Measurements from ENCODE around the gene TMC3. TPM values are rescaled to one million over a fixed set of nuclear protein-coding genes. Genes with fewer than 3 reads are reported as not detected.

TMC3 gene
- total and polyA plus RNA-seq, 9 of the 15 experiments (the other 6 are each of a cell fraction or from before 2014, with no cell fraction given) = 0.01 to 0.14 TPM; not detected in 7

- H3K9ac ChIP-seq (ENCODE audit: insufficient read depth in 1 of 2, low read depth in 2 of 2, low read length in 2 of 2) = no peak overlapping the region
- BruUV-seq (replicated peaks) = no TSS peak
- CTCF ChIA-PET (ENCODE audit: low intra/inter-chr PET ratio) = no interaction called here
- no peaks in the 10 kb centered on the region for H3K4me1 ChIP-seq (replicated peaks in 1 of 2; ENCODE audit: control insufficient read depth in 2 of 2, insufficient read depth in 2 of 2, low read length in 2 of 2)
- no peak overlapping the region for H2AFZ ChIP-seq (ENCODE audit: low read depth, low read length)
- POLR2A ChIA-PET = no interaction called here
- H3K9me3 ChIP-seq (replicated peaks; ENCODE audit: control insufficient read depth, insufficient read depth, low read depth, low read length) = no peaks in the 10 kb centered on the region
- no peaks in the 10 kb centered on the region for H3K79me2 ChIP-seq (ENCODE audit: control insufficient read depth, insufficient read depth, low read length)
- no peak overlapping the region for H3K27ac ChIP-seq (ENCODE audit: extremely low read depth, low read depth, low read length)
- in situ Hi-C loops (cut with MboI) (no loop called here), intact Hi-C loops (cut with micrococcal nuclease) (no loop called here)
- 28% methylated on average over 4 of the region's 4 CpGs for WGBS (ENCODE audit: insufficient coverage, low coverage, missing lambda C conversion rate)
- peaks cover 8 to 18% of the 10 kb centered on the region in 2 experiments; a peak in 3 of 5 replicates for H3K27me3 ChIP-seq (ENCODE audit: control insufficient read depth in 2 of 2, insufficient read depth in 2 of 2, low read length in 2 of 2)
- no peaks in the 10 kb centered on the region for H3K9me1 ChIP-seq (ENCODE audit: control insufficient read depth, insufficient read depth, low read length)
- no peak overlapping the region for H3K4me3 ChIP-seq
- H3K36me3 ChIP-seq (ENCODE audit: control insufficient read depth, insufficient read depth, low read length) = no peaks in the 10 kb centered on the region
- H4K20me1 ChIP-seq (replicated peaks; ENCODE audit: control insufficient read depth, insufficient read depth, low read length) = peaks cover 3% of the 10 kb centered on the region; the same call in 1 of the 2 replicates
- H3K4me2 ChIP-seq (ENCODE audit: insufficient read depth, low read length) = no peak overlapping the region
- DNase-seq (ENCODE audit: extremely low read depth in 1 of 4, low spot score in 3 of 4) (no peak), ATAC-seq (no peak), FAIRE-seq (no peak)
- no peak for TF ChIP-seq FOXA1 (IDR thresholded peaks at IDR 0.05; ENCODE audit: borderline replicate concordance)
- no peak for TF ChIP-seq ZNF324 (CRISPR knock-in tag; IDR thresholded peaks at IDR 0.05)
- TF ChIP-seq FOXO4 (CRISPR knock-in tag; IDR thresholded peaks at IDR 0.05) = no peak
- TF ChIP-seq MEIS2 (IDR thresholded peaks at IDR 0.05; ENCODE audit: partially characterized antibody) = no peak
- no peak for TF ChIP-seq SIN3A (IDR thresholded peaks at IDR 0.05; ENCODE audit: borderline replicate concordance in 2 of 2, control insufficient read depth in 1 of 2, low read depth in 2 of 2, low read length in 2 of 2)
- TF ChIP-seq ZBTB12 (CRISPR knock-in tag; IDR thresholded peaks at IDR 0.05) = no peak
- no peak for TF ChIP-seq USF2 (CRISPR knock-in tag; IDR thresholded peaks at IDR 0.05)
- no peak for TF ChIP-seq LEF1 (IDR thresholded peaks at IDR 0.05)
- no peak for TF ChIP-seq ERF (CRISPR knock-in tag; IDR thresholded peaks at IDR 0.05)
- no peak for TF ChIP-seq HEY1 (CRISPR knock-in tag; IDR thresholded peaks at IDR 0.05; ENCODE audit: borderline replicate concordance)
- no peak for TF ChIP-seq ZNF212 (CRISPR knock-in tag; IDR thresholded peaks at IDR 0.05)
- no peak for TF ChIP-seq HDAC8 (tag; IDR thresholded peaks at IDR 0.05)
Observed at GRCh38 chr15:81376231-81376630, 2.2 kb upstream of the TMC3 start.
